HG03520 (cell line): ENCODE data around the gene KRT81.
"Not testable (repeated sequence)": the region's sequence is repeated elsewhere in the genome, so short reads cannot be mapped to it uniquely, and the experiment has no call there.

Experiments used
- ATAC-seq: cut with Tn5 transposase; IDR thresholded peaks from one replicate; pipeline ENCODE4 v1.9.1; 2021; ENCODE audit warnings: mild to moderate bottlenecking, moderate library complexity; ENCODE audit not compliant: unreplicated experiment

KRT81 gene

GRCh38 chr12:52255926-52256583, 35.3 kb downstream of the KRT81 start:
- ATAC-seq = no peak

- no peak for ATAC-seq
These were observed 36.2 kb downstream of the KRT81 start for GRCh38 chr12:52254965-52255751.

- no peak for ATAC-seq
These were observed 37.0 kb downstream of the KRT81 start for GRCh38 chr12:52254180-52254964.

- no peak for ATAC-seq
These were observed 37.7 kb downstream of the KRT81 start for GRCh38 chr12:52253391-52254179.

- no peak for ATAC-seq
These were observed 38.5 kb downstream of the KRT81 start for GRCh38 chr12:52252728-52253343.

- not testable (repeated sequence) for ATAC-seq
These were observed 39.1 kb downstream of the KRT81 start for GRCh38 chr12:52252175-52252615.

GRCh38 chr12:52251367-52252051, 39.8 kb downstream of the KRT81 start:
- no peak for ATAC-seq

GRCh38 chr12:52250048-52250990, 41.0 kb downstream of the KRT81 start:
- ATAC-seq = no peak

GRCh38 chr12:52249511-52250047, 41.8 kb downstream of the KRT81 start:
- no peak for ATAC-seq

GRCh38 chr12:52248541-52249461, 42.5 kb downstream of the KRT81 start:
- no peak for ATAC-seq

GRCh38 chr12:52247622-52248540, 43.5 kb downstream of the KRT81 start:
- ATAC-seq = no peak

GRCh38 chr12:52246720-52247621, 44.4 kb downstream of the KRT81 start:
- ATAC-seq = no peak

GRCh38 chr12:52245962-52246569, 45.3 kb downstream of the KRT81 start:
- ATAC-seq = no peak

- no peak for ATAC-seq
These were observed 45.9 kb downstream of the KRT81 start for GRCh38 chr12:52245259-52245961.
